GM12878 (cell line): Measurements from ENCODE around the gene CCDC110. TPM values are rescaled to one million over a fixed set of nuclear protein-coding genes. Genes with fewer than 3 reads are reported as not detected.

Experiments used
- ASH2L ChIP-seq: fragments of 300-600, 200-600 bp; sonication (generic); IDR thresholded peaks from 2 replicates; pipeline ENCODE4 v1.6.1; 2017; ENCODE audit warnings: low read depth, mild to moderate bottlenecking, borderline replicate concordance
- BACH1 ChIP-seq: fragments of 450-650 bp; IDR thresholded peaks from 2 replicates; pipeline ENCODE4 v1.6.1; 2017; ENCODE audit warnings: mild to moderate bottlenecking, borderline replicate concordance
- BHLHE40 ChIP-seq, 2 experiments: fragments of 450-650 bp in 1 of 2; IDR thresholded peaks; 2 replicates each; pipeline ENCODE4 v1.6.1; 2011 to 2017; ENCODE audit warnings: low read depth in 2 of 2, borderline replicate concordance in 1 of 2, improper control_type of control experiment in 1 of 2, low read length in 1 of 2, mild to moderate bottlenecking in 1 of 2
- CREB1 ChIP-seq: IDR thresholded peaks from 2 replicates; pipeline ENCODE4 v1.6.1; 2012; ENCODE audit warnings: low read depth, mild to moderate bottlenecking, inconsistent platforms
- E2F4 ChIP-seq: IDR thresholded peaks from 2 replicates; pipeline ENCODE4 v1.6.1; 2012; ENCODE audit warnings: low read depth, low read length, improper control_type of control experiment
- EGR1 ChIP-seq, 2 experiments: IDR thresholded peaks; 1 replicate in 1 of 2; 2 replicates in 1 of 2; pipeline ENCODE4 v1.6.1; 2011 to 2012; ENCODE audit warnings: low read depth in 2 of 2, low read length in 2 of 2, borderline replicate concordance in 1 of 2, mild to moderate bottlenecking in 1 of 2, moderate library complexity in 1 of 2
- ETV6 ChIP-seq, 2 experiments: fragments of 450-650 bp in 1 of 2; IDR thresholded peaks in 1 of 2; conservative IDR thresholded peaks in 1 of 2; 2 replicates each; pipeline ENCODE4 v1.6.1; 2014; ENCODE audit warnings: antibody characterized with exemption in 1 of 2, borderline replicate concordance in 1 of 2, low read depth in 1 of 2, mild to moderate bottlenecking in 1 of 2, moderate library complexity in 1 of 2
- EZH2 ChIP-seq: IDR thresholded peaks from 2 replicates; pipeline ENCODE4 v1.6.1; 2012; ENCODE audit warnings: low read depth, mild to moderate bottlenecking, control low read depth, inconsistent platforms, low read length, borderline replicate concordance; ENCODE audit not compliant: control insufficient read depth
- FOS ChIP-seq: IDR thresholded peaks from 3 replicates; pipeline ENCODE4 v1.6.1; 2011; ENCODE audit warnings: borderline replicate concordance; ENCODE audit not compliant: insufficient read length; ENCODE audit errors: extremely low read depth
- FOXM1 ChIP-seq: IDR thresholded peaks from 2 replicates; pipeline ENCODE4 v1.6.1; 2012; ENCODE audit warnings: low read depth, mild to moderate bottlenecking, inconsistent platforms, low read length, moderate library complexity
- GATAD2B ChIP-seq: fragments of 450-650 bp; conservative IDR thresholded peaks from 2 replicates; pipeline ENCODE4 v1.6.1; 2017; ENCODE audit warnings: low read depth, mild to moderate bottlenecking, moderate library complexity
- HDAC2 ChIP-seq: fragments of 200-600 bp; sonication (generic); IDR thresholded peaks from 2 replicates; pipeline ENCODE4 v1.6.1; 2017
- IKZF1 ChIP-seq: fragments of 450-650 bp; conservative IDR thresholded peaks from 2 replicates; pipeline ENCODE4 v1.6.1; 2017; ENCODE audit warnings: antibody characterized with exemption, mild to moderate bottlenecking
- LARP7 ChIP-seq: fragments of 450-650 bp; IDR thresholded peaks from 2 replicates; pipeline ENCODE4 v1.6.1; 2017; ENCODE audit warnings: mild to moderate bottlenecking
- MTA3 ChIP-seq: IDR thresholded peaks from 2 replicates; pipeline ENCODE4 v1.6.1; 2012; ENCODE audit warnings: low read length, inconsistent platforms, borderline replicate concordance
- NFXL1 ChIP-seq: fragments of 450-650 bp; IDR thresholded peaks from 2 replicates; pipeline ENCODE4 v1.6.1; 2017; ENCODE audit warnings: antibody characterized with exemption, mild to moderate bottlenecking, borderline replicate concordance
- NRF1 ChIP-seq: conservative IDR thresholded peaks from 2 replicates; pipeline ENCODE4 v1.6.1; 2011; ENCODE audit warnings: mild to moderate bottlenecking, low read depth, low read length, improper control_type of control experiment
- PBX3 ChIP-seq: IDR thresholded peaks from 2 replicates; pipeline ENCODE4 v1.6.1; 2011; ENCODE audit warnings: mild to moderate bottlenecking, low read depth, low read length, moderate library complexity; ENCODE audit not compliant: insufficient replicate concordance
- POLR2A ChIP-seq: IDR thresholded peaks from 2 replicates; pipeline ENCODE4 v1.6.1; 2011; ENCODE audit warnings: low read depth, mild to moderate bottlenecking, low read length
- SIN3A ChIP-seq: IDR thresholded peaks from 2 replicates; pipeline ENCODE4 v1.6.1; 2012; ENCODE audit warnings: low read depth, low read length, improper control_type of control experiment
- SMARCA5 ChIP-seq: fragments of 450-650 bp; IDR thresholded peaks from 2 replicates; pipeline ENCODE4 v1.6.1; 2017; ENCODE audit warnings: mild to moderate bottlenecking
- SREBF1 ChIP-seq: IDR thresholded peaks from 2 replicates; pipeline ENCODE4 v1.6.1; 2012; ENCODE audit warnings: mild to moderate bottlenecking, low read length
- STAT1 ChIP-seq: fragments of 450-650 bp; conservative IDR thresholded peaks from 2 replicates; pipeline ENCODE4 v1.6.1; 2014; ENCODE audit warnings: antibody characterized with exemption, mild to moderate bottlenecking
- ZBTB4 ChIP-seq: fragments of 450-650 bp; formaldehyde crosslinking; IDR thresholded peaks from 2 replicates; pipeline ENCODE4 v1.4.0; 2022; ENCODE audit warnings: mild to moderate bottlenecking, moderate library complexity
- ZZZ3 ChIP-seq: IDR thresholded peaks from 2 replicates; pipeline ENCODE4 v1.6.1; 2011; ENCODE audit warnings: low read depth; ENCODE audit not compliant: control insufficient read depth, insufficient read length
- polyA plus RNA-seq, 11 experiments: library from polyadenylated mRNA; depleted of rRNA in 4 of 11; unstranded in 6 of 11; stranded (reverse) in 5 of 11; fragments of >200 nt; fragmentation: Nextera tagmentation in 4 of 11; fragmentation: Illumina TruSeq in 1 of 11; extraction: Ambion mirVana in 4 of 11; extraction: Trizol in 1 of 11; gene quantifications; 1 replicate in 1 of 11; 2 replicates in 10 of 11; pipeline versions ENCODE4 v1.2.1 to v1.2.3, GENCODE V29; 2011 to 2016; ENCODE audit warnings: inconsistent platforms in 2 of 11, missing spikeins in 2 of 11, low read depth in 1 of 11
- total RNA-seq, 4 experiments: library from RNA; depleted of rRNA in 3 of 4; stranded (reverse); fragments of >200 nt in 3 of 4; fragmentation: Illumina TruSeq in 1 of 4; extraction: Trizol in 1 of 4; gene quantifications; 2 replicates each; pipeline versions ENCODE4 v1.2.1 to v1.2.3, GENCODE V29; 2013 to 2021

Gene CCDC110
- total and polyA plus RNA-seq, 10 of the 15 experiments (the other 5 are each of a cell fraction or from before 2014, with no cell fraction given) = 0.85 to 3.1 (median 2.1) TPM; not detected in 1

GRCh38 chr4:185405296-185405999 lies 66.1 kb downstream of the CCDC110 start (continued):
- TF ChIP-seq GATAD2B = no peak
- TF ChIP-seq EZH2 = no peak
- no peak for TF ChIP-seq LARP7
- no peak for TF ChIP-seq ZBTB4
- no peak for TF ChIP-seq ASH2L
- no peak for TF ChIP-seq ETV6 (conservative IDR thresholded peaks at IDR 0.05 in 1 of 2, IDR thresholded peaks at IDR 0.05 in 1 of 2; ENCODE audit: borderline replicate concordance in 1 of 2, low read depth in 1 of 2)
- TF ChIP-seq SMARCA5 = no peak
- TF ChIP-seq FOXM1 = peak; percentile 78; the same call in 1 of the 2 replicates
- TF ChIP-seq ZZZ3 = no peak
- no peak for TF ChIP-seq EGR1 (IDR thresholded peaks at IDR 0.05; ENCODE audit: borderline replicate concordance in 1 of 2, low read depth in 2 of 2, low read length in 2 of 2)
- no peak for TF ChIP-seq SIN3A
- TF ChIP-seq PBX3 = no peak
- no peak for TF ChIP-seq POLR2A
- no peak for TF ChIP-seq NRF1
- peak; percentile 50; the same call in 1 of the 2 replicates for TF ChIP-seq CREB1
- no peak for TF ChIP-seq E2F4
- no peak for TF ChIP-seq BHLHE40 (IDR thresholded peaks at IDR 0.05; ENCODE audit: borderline replicate concordance in 1 of 2, low read depth in 2 of 2, low read length in 1 of 2)
- TF ChIP-seq MTA3 = no peak
- no peak for TF ChIP-seq STAT1
- TF ChIP-seq SREBF1 = no peak
- TF ChIP-seq NFXL1 = no peak
- no peak for TF ChIP-seq IKZF1
- TF ChIP-seq HDAC2 = no peak
- TF ChIP-seq BACH1 = no peak
- no peak for TF ChIP-seq FOS
